Renal cortex interstitium (tissue), 11 donors: ENCODE measurements around the gene SMIM14. TPM values are rescaled to one million over a fixed set of nuclear protein-coding genes. Genes with fewer than 3 reads are reported as not detected.
A peak's percentile ranks its signal among the peaks of the same experiment; 100 is the strongest.
"Not testable (repeated sequence)": the region's sequence is repeated elsewhere in the genome, so short reads cannot be mapped to it uniquely, and the experiment has no call there.

ENCODE experiments used
- DNase-seq, 11 donors: peaks; one replicate each; pipeline ENCODE4 v3.0.0-alpha.2; 2013; ENCODE audit warnings: low read depth in 9 of 11, low spot score in 4 of 11; ENCODE audit errors: extremely low read depth in 1 of 11
- polyA plus RNA-seq, 3 donors: library from polyadenylated mRNA; unstranded; fragments of 120-200 nt; gene quantifications; one replicate each; pipeline ENCODE4 v1.2.1, GENCODE V29; 2013; ENCODE audit not compliant: insufficient read length in 3 of 3

The SMIM14 gene
- polyA plus RNA-seq, 3 donors, result 40.3 to 57.8 (median 50.6) TPM

DNA sequence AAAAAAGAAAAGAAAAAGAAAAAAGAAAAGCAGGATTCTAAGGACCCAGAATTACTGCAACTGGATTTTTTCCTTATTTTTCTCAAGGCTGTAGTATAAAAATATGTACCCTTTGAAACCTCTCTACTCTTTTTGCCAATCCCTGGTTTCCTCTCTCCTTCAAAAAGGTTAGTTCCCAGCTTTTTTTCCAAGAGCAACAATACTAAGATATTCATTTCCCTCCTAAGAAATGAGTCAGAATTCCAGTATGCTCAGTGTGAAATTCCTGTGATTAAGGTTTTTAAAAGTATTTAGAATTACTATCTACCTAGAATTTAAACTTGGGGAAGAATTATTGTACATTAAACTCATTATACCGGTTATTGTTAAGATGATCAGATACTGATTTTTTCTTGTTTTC lies 22.0 kb downstream of the SMIM14 start:
- DNase-seq, result no peak

DNA sequence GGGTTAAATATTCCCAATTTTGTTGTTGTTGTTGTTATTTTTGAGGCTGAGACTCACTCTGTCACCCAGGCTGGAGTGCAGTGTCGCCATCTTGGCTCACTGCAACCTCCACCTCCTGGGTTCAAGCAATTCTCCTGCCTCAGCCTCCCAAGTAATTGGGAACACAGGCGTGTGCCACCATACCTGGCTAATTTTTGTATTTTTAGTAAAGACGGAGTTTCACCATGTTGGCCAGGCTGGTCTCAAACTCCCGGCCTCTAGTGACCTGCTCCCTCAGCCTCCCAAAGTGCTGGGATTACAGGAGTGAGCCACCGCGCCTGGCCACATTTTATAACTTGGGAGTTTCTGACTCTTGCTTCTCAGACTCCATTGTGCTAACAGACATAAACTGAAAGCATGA lies 22.6 kb downstream of the SMIM14 start:
- not testable (repeated sequence) for DNase-seq

DNA sequence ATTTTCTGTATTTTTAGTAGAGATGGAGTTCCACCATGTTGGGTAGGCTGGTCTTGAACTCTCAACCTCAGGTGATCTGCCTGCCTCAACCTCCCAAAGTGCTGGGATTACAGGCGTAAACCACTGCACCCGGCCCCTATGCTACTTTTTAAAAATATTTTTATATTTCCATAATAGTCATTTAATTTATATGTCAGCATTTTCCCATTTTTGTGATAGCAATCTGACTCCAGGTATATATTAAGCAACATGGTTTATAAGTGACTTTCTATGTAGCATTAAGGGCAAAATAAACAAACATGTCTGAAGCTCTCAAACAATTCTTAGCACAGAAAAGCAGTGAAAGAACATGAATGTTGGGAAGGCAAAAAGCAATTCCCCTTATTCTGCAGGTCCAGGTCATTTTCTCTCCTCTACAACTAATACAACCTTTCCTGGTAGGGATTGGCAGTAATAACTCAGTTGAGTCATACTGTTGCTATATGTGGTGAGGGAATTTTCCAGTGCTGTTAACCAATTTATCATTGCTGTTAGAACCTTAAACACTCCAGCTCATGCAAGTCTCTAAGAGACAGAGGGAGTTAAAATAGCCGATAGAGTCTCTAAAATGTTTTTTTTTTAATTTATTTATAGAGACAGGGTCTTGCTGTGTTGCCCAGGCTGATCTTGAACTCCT lies 24.0 kb downstream of the SMIM14 start:
- DNase-seq, result no peak

DNA sequence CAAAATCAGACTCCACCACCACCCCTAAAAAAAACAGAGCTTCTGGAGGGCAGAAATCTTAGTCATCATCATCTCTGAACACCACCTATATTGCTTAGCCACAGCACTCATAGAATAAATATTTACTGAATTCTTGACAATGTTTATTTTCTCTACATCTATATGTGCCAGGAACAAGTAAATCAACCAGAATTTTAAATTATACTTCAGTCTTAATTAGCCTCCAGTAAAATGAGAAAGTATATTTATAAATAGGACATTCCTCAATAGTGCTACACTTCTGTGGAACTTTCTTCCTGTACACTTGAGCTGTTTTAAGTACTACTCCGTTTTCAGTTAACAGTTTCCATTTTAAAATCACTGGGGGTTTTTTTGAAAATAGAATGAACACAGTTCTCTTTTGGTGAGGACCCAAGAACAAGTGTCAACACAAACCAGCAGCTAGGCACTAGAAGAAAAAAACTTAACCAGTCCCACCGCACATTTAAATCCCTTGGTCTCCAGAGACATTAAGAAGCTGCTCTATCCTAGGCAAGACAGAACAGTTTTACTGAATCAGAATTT lies 25.5 kb downstream of the SMIM14 start:
- DNase-seq, result no peak

DNA sequence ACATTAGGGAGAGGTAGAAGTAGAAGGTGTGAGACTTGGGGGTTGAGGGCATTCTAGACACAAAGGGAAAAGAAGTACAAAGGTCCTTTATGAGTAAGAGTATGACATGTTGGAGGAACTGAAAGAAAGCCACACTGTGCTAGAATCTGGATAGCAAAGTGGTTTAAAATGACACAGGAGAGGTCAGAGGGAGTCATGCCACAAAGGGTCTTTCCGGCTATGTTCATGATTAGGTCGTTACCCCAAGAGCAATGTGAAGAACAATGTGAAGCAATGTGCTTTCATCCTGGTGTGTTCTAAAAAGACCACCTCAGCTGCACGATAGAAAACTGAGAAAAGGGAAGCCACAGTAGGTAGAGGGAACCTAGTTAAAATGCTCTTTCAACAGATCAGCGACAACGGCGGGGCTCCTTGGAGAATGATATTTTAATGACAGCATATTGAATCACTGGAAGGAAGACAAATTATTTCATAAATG lies 29.2 kb downstream of the SMIM14 start:
- DNase-seq, result no peak

DNA sequence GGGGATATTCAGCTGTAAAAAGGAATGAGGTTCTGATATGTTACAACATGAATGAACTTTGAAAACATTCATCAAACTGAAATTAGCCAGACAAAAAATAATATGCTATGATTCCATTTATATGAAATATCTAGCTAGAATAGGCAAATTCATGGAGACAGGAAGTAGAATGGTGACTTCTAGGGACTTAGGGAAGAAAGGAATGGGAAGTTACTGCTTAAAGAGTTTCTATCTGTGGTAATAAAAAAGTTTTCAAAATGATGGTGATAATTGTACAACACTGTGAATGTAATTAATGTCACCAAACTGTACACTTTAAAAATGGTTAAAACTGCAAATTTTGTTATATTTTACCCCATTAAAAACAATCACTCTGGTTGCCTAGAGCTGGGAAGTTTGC lies 30.2 kb downstream of the SMIM14 start:
- DNase-seq, result no peak

DNA sequence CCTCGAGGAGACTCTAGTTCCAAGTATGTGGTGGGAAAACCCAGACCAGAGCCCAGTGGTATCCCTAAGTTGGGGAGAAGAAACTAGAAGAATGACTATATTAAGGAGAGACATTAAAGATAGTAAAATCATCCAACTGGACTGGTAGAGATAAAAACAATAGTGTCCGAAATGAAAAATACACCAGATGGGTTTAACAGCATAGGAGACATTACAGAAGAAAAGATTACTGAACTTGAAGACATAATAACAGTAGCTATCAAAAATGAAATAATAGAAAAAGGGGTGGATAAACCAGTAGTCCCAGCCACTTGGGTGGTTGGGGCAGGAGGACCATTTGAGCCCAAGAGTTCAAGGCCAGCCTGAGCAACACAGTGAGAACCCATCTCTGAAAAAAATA lies 31.9 kb downstream of the SMIM14 start:
- no peak for DNase-seq

DNA sequence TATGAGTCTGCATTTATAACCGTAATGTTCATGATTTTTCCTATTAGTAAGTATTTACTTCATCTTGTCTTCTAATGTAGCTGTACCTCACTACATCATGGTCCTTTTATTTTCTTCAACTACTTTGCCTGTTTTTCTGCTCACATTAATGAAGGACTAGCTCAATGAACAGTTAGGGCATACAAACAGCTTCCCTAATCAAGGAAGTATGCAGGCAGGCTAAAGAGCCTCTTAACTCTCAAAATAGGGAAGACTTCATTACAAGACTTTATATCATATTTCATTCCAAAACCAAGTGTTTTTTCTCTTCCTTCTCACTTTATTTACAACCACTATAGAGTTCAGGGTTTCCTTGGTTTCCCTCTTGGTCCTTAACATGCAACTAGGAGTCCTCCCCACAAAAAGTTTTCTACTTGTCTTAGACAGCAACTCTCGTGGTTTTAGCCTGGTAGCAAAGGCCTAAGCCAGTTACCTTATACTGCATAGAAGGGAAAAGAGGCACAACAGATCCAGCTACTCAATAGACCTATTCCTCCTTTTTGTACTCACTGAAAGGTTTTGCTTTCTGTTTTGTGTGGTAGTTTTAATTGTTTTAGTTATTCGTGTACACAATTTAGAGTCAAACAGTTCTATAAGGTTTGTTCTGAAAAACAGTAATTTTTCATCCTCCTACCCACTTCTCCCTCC lies 40.8 kb downstream of the SMIM14 start:
- no peak for DNase-seq

DNA sequence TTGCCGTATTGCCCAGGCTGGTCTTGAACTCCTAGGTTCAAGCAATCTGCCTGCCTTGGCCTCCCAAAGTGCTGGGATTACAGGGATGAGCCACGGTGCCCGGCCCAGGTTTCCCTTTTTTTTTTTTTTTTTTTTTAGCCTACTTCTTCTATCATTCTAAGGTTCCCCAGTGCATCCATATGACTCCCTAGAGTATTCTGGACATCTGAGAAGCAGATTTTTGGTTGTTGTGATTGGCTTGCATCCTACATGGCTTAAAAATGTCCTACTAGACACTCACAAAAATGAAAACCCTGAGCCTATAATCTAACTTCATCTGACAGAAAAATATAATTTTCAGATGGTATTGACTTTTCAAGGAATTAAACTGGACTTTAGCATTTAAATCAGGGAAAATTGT lies 41.7 kb downstream of the SMIM14 start:
- no peak for DNase-seq

DNA sequence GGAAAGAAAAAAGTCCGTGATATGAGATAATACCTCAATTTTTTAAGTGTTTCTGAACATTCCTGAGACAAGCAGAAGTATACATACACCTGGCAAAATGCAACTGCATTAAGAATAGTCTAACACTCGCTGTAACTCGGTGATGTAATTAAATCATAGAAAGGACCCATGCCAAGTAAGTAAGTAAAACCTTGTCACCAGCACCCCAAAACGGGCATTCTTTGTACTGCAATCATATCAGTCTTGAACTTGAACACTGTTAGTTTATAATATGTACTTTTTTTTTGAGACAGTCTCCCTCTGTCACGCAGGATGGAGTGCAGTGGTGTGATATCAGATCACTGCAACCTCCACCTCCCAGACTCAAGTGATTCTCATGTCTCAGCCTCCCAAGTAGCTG lies 47.4 kb downstream of the SMIM14 start:
- DNase-seq, result peak in 1 of 11 donors; percentile 5

DNA sequence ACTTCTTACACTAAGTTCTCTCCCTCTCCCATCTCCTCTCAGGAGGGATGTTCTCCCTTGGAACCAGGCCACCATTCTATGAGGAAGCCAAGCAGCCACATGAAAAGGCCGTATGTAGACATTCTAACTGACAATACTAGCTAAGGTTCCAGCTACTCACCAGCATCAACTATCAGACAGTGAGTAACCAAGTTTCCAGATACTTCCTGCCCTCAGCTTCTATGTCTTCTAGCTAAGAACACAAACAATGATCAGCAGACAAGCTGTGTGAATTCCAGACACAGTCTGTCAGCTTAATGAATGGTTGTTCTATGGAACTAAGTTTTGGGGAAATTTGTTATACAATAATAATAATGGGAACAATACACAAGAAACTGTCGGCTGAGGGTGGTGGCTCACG lies 50.8 kb downstream of the SMIM14 start:
- DNase-seq, result no peak

DNA sequence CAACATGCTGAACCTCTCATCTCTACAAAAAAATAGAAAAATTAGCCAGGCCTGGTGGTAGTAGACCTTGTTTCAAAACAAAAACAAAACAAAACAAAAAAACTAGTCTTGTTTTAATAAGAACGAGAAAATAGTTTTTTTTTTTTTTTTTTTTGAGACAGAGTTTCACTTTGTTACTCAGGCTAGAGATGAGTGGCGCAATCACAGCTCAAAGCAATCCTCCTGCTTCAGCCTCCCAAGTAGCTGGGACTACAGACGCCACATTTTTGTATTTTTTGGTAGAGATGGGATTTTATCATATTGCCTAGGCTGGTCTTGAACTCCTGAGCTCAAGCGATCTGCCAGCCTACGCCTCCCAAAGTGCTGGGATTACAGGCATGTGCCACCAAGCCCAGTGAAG lies 63.7 kb downstream of the SMIM14 start:
- no peak for DNase-seq

DNA sequence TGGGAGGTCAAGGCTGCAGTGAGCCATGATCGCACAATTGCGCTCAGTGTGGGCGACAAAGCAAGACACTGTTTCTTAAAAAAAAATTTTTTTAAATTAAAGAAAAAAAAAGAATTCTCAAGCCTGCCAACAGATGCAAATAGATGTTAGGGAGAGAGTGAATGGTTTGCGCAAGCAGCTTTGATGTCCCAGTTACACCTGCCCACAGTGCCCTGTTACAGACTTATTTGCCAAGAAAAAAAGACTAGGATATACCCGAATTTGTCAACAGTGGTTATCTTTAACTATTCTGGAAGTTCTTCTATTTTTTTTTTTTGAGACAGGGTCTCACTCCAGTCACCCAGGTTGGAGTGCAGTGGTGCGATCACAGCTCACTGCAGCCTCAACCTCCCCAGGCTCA lies 67.2 kb downstream of the SMIM14 start:
- no peak for DNase-seq

DNA sequence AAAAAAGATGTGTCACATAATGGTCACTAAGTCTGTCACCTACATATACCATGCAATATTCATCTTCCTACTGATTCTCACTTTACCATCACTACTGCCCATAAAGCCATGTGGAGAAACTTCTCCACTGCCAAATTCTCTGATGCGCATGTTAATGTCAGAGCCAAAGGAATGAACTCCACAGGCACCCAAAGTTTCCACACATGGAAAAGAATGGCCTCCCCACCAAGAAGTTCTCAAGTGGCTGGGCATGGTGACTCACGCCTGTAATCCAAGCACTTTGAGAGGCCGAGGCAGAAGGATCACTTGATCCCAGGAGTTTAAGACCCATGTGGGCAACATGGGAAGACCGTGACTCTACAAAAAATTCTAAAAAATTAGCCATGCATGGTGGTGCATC lies 67.6 kb downstream of the SMIM14 start:
- no peak for DNase-seq

DNA sequence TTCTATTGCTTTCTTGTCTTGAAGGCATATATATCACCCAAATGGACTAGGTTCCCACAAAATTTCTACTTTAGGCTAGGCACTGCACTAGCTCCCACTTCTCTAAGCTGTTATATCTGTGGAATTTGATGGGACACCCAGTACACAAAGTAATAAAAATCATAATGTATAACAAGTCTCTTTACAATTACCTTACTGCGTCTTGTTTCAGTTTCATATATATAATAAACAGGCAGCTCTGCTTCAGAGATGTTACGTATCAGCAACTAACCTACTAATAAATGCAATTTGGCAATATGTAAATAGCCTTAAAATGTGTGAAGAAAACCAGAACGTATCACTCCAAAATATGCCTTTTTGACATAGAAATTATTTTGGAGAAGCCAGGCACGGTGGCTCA lies 69.5 kb downstream of the SMIM14 start:
- no peak for DNase-seq

DNA sequence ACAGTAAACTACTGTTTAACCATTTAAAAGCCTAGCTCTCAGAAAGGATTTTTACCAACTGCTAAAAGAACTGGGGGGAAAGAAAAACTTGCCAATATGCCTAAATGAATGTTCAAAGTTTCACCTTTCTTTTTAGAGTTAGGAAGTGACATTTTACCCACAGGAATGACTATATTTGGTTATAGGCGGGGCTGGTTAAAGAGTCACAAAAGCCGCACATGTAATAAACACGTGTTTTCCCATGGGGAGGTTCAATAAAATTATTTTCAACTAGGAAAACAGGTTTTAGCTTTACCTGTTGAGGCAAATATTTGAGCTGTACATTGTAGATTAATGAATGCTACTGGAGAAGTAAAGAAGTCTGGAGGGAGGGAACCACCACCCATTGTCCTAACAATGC lies 69.9 kb downstream of the SMIM14 start:
- DNase-seq, result no peak

DNA sequence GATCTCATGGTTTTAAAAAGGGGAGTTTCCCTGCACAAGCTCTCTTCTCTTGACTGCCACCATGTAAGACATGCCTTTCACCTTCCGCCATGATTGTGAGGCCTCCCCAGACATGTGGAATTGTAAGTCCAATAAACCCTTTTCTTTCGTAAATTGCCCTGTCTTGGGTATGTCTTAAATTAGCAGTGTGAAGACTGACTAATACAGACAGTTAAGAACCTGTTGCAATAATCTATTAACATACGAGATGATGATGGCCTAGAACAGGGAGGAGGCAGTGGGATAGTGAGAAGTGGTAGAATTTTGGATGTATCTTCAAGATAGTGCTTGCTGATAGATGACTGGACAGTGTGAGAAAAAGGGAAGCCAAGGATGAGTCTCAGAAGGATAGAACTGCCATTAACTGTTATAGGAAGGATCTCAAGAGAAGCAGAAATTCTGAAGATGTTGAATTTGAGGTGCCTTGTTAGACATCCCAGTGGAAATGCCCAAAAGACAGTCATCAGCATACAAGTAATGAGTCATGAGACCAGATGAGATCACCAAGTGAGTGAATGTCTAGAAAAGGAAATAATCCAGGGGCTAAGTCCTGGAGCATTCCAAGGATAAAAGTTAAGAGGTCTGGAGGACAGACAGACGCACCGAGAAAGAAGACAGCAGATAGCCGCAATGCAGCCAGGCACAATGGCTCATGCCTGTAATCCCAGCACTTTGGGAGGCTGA lies 72.6 kb downstream of the SMIM14 start:
- no peak for DNase-seq

DNA sequence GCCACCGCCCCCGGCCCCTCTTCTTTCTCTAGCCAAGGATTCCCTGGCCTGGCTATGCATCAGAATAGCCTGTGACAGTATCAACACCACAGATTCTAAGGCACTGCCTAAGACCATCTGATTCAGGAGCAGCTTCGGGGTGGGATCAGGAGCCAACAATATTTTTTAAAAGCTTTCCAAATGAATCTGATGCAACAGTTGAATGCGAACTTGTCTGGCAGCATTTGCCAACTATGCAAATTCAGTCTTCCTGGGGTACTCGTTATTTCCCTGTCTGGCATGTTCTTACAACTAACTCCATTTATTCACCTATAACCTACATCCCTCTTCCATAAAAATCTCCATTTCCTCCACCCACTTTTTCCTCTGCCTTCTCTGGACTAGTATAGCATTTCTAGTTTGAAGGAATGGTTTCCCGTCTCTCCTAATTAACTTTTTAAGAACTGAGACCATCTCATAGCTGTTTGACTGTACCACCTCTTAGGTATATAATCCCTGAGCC lies 75.3 kb downstream of the SMIM14 start:
- no peak for DNase-seq

DNA sequence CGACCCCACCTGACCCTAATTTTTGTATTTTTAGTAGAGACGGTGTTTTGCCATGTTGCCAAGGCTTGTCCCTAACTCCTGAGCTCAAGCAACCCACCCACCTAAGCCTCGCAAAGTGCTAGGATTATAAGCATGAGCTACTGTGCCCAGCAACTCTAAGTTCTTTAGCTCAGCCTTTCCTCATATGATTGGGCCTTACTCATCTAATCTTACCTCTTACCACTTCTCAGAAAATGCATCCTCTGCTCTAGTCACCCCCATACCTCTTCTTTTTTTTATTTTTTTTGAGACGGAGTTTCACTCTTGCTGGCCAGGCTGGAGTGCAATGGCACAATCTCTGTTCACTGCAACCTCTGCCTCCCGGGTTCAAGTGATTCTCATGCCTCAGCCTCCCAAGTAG lies 75.9 kb downstream of the SMIM14 start:
- no peak for DNase-seq

DNA sequence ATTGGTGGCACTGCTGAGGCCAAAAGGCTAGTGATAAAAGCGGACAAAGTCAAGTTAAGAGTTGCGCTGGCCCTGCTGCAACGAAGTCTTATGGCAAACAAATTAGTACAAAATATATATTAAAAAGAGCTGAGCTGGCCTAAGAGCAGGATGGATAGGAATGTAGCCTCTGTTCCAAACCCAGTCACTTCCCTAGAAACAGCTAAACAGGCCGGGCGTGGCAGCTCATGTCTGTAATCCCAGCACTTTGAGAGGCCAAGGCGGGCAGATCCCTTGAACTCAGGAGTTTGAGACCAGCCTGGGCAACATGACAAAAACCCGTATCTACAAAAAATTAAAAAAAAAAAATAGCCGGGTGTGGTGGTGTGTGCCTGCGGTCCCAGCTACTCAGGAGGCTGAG lies 79.0 kb downstream of the SMIM14 start:
- no peak for DNase-seq
